SK-N-MC (cell line): Measurements from ENCODE around the gene SLC27A3.
A peak's percentile ranks its signal among the peaks of the same experiment; 100 is the strongest.

Experiments used
- DNase-seq: peaks from one replicate; pipeline ENCODE4 v3.0.0-alpha.2; 2011; ENCODE audit warnings: low read depth, low spot score
- H3K27ac ChIP-seq: fragments of 200-600 bp; sonication (generic); 2 replicates; pipeline ENCODE4 v1.5.1; 2016; ENCODE audit warnings: mixed run types
- H3K36me3 ChIP-seq: fragments of 200-600 bp; sonication (generic); 2 replicates; pipeline ENCODE4 v1.6.1; 2017; ENCODE audit warnings: antibody characterized with exemption, low read length, mixed read lengths; ENCODE audit not compliant: insufficient read depth
- H3K4me3 ChIP-seq: fragments of 200-600 bp; sonication (generic); 2 replicates; pipeline ENCODE4 v1.5.1; 2016
- H3K9ac ChIP-seq: fragments of 200-600 bp; sonication (generic); 2 replicates; pipeline ENCODE4 v1.8.0; 2017; ENCODE audit warnings: mixed run types, mixed read lengths; ENCODE audit not compliant: insufficient read length
- H3K9me3 ChIP-seq: fragments of 200-600 bp; sonication (generic); 2 replicates; pipeline ENCODE4 v1.6.1; 2017; ENCODE audit warnings: low read depth, mild to moderate bottlenecking, antibody characterized with exemption, low read length, moderate library complexity, mixed read lengths
- EZH2 ChIP-seq: fragments of 200-600 bp; sonication (generic); IDR thresholded peaks from one replicate; pipeline ENCODE4 v1.6.1; 2017; ENCODE audit warnings: antibody characterized with exemption
- FOXP2 ChIP-seq: optimal IDR thresholded peaks from 2 replicates; pipeline ENCODE3; 2011; ENCODE audit warnings: mild to moderate bottlenecking, moderate library complexity; ENCODE audit not compliant: insufficient read depth; ENCODE audit errors: extremely low read length, control extremely low read depth
- POLR2AphosphoS5 ChIP-seq: IDR thresholded peaks from 2 replicates; pipeline ENCODE4 v1.6.1; 2012; ENCODE audit warnings: mild to moderate bottlenecking, low read depth, low read length, borderline replicate concordance

Gene SLC27A3

GRCh38 chr1:153783233-153784190, 8.3 kb downstream of the SLC27A3 start:
- Histone ChIP-seq H3K4me3 (peak overlapping the region; percentile 96), H3K9ac (peak overlapping the region; percentile 91), H3K36me3 (no peaks in the 10 kb centered on the region), H3K9me3 (no peaks in the 10 kb centered on the region), H3K27ac (peak overlapping the region; percentile 91)
- DNase-seq, result peak; percentile 55
- TF ChIP-seq FOXP2, result peak; percentile 25
- peak; percentile 98 for TF ChIP-seq POLR2AphosphoS5
- no peak for TF ChIP-seq EZH2

- no peak overlapping the region for H3K9ac ChIP-seq
- no peak overlapping the region for H3K27ac ChIP-seq
- no peaks in the 10 kb centered on the region for H3K9me3 ChIP-seq
- no peak overlapping the region for H3K4me3 ChIP-seq
- no peaks in the 10 kb centered on the region for H3K36me3 ChIP-seq
- no peak for DNase-seq
- TF ChIP-seq EZH2 (no peak), POLR2AphosphoS5 (no peak), FOXP2 (no peak)
Measured at GRCh38 chr1:153786038-153786790, 11.0 kb downstream of the SLC27A3 start.

GRCh38 chr1:153789478-153790034, 14.3 kb downstream of the SLC27A3 start:
- Histone ChIP-seq H3K9ac (no peak overlapping the region), H3K9me3 (no peaks in the 10 kb centered on the region), H3K4me3 (no peak overlapping the region), H3K27ac (no peak overlapping the region), H3K36me3 (no peaks in the 10 kb centered on the region)
- TF ChIP-seq EZH2, result no peak
- TF ChIP-seq POLR2AphosphoS5, result no peak
- no peak for TF ChIP-seq FOXP2
- DNase-seq, result no peak

- Histone ChIP-seq H3K4me3 (no peak overlapping the region), H3K9ac (peak overlapping the region; percentile 22), H3K27ac (peak overlapping the region; percentile 27; the same call in 1 of the 2 replicates), H3K9me3 (no peaks in the 10 kb centered on the region), H3K36me3 (no peaks in the 10 kb centered on the region)
- no peak for TF ChIP-seq POLR2AphosphoS5
- no peak for TF ChIP-seq FOXP2
- no peak for TF ChIP-seq EZH2
- no peak for DNase-seq
Measured at GRCh38 chr1:153790313-153790965, 15.2 kb downstream of the SLC27A3 start.

GRCh38 chr1:153790966-153791647, 15.9 kb downstream of the SLC27A3 start:
- Histone ChIP-seq H3K27ac (peak overlapping the region; percentile 27; the same call in 1 of the 2 replicates), H3K9ac (peak overlapping the region; percentile 22), H3K36me3 (no peaks in the 10 kb centered on the region), H3K9me3 (no peaks in the 10 kb centered on the region), H3K4me3 (no peak overlapping the region)
- TF ChIP-seq EZH2, result no peak
- no peak for TF ChIP-seq FOXP2
- no peak for TF ChIP-seq POLR2AphosphoS5
- peak; percentile 62 for DNase-seq

- DNase-seq, result no peak
- TF ChIP-seq POLR2AphosphoS5 (no peak), EZH2 (no peak), FOXP2 (no peak)
- Histone ChIP-seq H3K9ac (no peak overlapping the region), H3K4me3 (no peak overlapping the region), H3K27ac (no peak overlapping the region), H3K36me3 (no peaks in the 10 kb centered on the region), H3K9me3 (no peaks in the 10 kb centered on the region)
Measured at GRCh38 chr1:153791648-153792253, 16.5 kb downstream of the SLC27A3 start.

GRCh38 chr1:153792631-153793041, 17.4 kb downstream of the SLC27A3 start:
- H3K9me3 ChIP-seq, result no peaks in the 10 kb centered on the region
- TF ChIP-seq POLR2AphosphoS5, result no peak
- no peak for TF ChIP-seq EZH2
- TF ChIP-seq FOXP2, result no peak
- no peak for DNase-seq

More at GRCh38 chr1:153792631-153793041, 17.4 kb downstream of the SLC27A3 start:
- Histone ChIP-seq H3K36me3 (no peaks in the 10 kb centered on the region), H3K4me3 (no peak overlapping the region), H3K9ac (no peak overlapping the region), H3K27ac (no peak overlapping the region)
